ENCODE results near the gene FLYWCH1. TPM values are rescaled to one million over a fixed set of nuclear protein-coding genes. Genes with fewer than 3 reads are reported as not detected.

Gene FLYWCH1
- total and polyA plus RNA-seq, 9 of the 15 experiments (the other 6 are each of a cell fraction or from before 2014, with no cell fraction given), result 0.18 to 33.6 (median 11.3) TPM

DNA sequence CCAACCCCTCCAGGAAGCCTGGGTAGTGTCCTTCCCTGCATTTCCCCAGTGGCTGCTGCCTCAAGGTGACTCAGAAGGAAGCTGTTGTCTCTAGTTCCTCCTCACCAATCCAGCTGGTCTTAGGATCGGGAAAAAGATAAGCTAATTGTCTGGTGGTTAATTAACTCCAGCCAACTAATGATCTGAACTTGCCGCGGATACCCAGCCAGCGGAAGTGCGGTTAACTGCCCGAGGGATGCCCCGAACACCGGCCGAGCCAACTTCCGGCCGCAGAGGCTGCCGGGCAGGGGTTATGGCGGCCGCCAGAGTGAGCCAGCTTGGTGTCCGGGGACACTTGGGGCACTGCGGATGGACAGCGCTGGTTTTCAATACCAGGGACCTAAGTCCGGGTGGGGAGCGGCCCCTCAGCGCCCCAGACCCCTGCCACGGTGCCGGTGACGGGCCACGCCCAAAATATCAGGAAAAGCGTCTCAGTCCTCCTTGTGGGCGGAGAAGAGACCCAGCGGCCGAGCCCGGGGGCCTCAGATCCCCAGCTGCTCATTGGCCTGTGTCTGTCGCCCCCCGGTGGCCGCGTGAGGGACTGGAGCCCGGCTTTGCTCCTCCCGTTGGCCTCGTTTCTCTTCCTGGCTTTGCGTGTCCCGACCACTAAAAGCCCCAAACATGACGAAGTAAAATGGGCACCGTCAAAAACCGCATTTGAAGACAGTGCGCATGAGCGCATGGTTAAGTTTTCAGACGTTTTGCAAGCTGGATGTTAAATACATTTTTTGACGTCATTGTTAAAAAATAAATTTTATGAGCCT lies 43.5 kb upstream of the FLYWCH1 start (continued):
- no peak for TF ChIP-seq SRSF7 (optimal IDR thresholded peaks at IDR 0.05; ENCODE audit: low read depth, low read length)
- peak; percentile 94 for TF ChIP-seq ETV5 (CRISPR knock-in tag; IDR thresholded peaks at IDR 0.05; ENCODE audit: low read depth)
- peak; percentile 55; the same call in 1 of the 2 replicates for TF ChIP-seq PYGO2 (tag; IDR thresholded peaks at IDR 0.05)
- no peak for TF ChIP-seq TFAM (CRISPR knock-in tag; conservative IDR thresholded peaks at IDR 0.05)
- peak; percentile 78 for TF ChIP-seq BCL6 (CRISPR knock-in tag; IDR thresholded peaks at IDR 0.05)
- no peak for TF ChIP-seq PURB (CRISPR knock-in tag; IDR thresholded peaks at IDR 0.05; ENCODE audit: low read depth)
- peak; percentile 88 for TF ChIP-seq PHF20 (IDR thresholded peaks at IDR 0.05; ENCODE audit: partially characterized antibody)
- TF ChIP-seq, protein P1, sequence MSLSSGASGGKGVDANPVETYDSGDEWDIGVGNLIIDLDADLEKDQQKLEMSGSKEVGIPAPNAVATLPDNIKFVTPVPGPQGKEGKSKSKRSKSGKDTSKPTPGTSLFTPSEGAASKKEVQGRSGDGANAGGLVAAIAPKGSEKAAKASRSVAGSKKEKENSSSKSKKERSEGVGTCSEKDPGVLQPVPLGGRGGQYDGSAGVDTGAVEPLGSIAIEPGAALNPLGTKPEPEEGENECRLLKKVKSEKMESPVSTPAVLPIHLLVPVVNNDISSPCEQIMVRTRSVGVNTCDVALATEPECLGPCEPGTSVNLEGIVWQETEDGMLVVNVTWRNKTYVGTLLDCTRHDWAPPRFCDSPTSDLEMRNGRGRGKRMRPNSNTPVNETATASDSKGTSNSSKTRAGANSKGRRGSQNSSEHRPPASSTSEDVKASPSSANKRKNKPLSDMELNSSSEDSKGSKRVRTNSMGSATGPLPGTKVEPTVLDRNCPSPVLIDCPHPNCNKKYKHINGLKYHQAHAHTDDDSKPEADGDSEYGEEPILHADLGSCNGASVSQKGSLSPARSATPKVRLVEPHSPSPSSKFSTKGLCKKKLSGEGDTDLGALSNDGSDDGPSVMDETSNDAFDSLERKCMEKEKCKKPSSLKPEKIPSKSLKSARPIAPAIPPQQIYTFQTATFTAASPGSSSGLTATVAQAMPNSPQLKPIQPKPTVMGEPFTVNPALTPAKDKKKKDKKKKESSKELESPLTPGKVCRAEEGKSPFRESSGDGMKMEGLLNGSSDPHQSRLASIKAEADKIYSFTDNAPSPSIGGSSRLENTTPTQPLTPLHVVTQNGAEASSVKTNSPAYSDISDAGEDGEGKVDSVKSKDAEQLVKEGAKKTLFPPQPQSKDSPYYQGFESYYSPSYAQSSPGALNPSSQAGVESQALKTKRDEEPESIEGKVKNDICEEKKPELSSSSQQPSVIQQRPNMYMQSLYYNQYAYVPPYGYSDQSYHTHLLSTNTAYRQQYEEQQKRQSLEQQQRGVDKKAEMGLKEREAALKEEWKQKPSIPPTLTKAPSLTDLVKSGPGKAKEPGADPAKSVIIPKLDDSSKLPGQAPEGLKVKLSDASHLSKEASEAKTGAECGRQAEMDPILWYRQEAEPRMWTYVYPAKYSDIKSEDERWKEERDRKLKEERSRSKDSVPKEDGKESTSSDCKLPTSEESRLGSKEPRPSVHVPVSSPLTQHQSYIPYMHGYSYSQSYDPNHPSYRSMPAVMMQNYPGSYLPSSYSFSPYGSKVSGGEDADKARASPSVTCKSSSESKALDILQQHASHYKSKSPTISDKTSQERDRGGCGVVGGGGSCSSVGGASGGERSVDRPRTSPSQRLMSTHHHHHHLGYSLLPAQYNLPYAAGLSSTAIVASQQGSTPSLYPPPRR (CRISPR knock-in tag; IDR thresholded peaks at IDR 0.05; ENCODE audit: borderline replicate concordance), result 0 out of 2 replicates have a peak, but pooled peaks have one; percentile 24
- no peak for TF ChIP-seq SAFB (IDR thresholded peaks at IDR 0.05; ENCODE audit: borderline replicate concordance, low read depth, low read length)
- TF ChIP-seq ZNF77 (CRISPR knock-in tag; IDR thresholded peaks at IDR 0.05), result no peak
- 0 out of 2 replicates have a peak, but pooled peaks have one; percentile 25 for TF ChIP-seq CAMTA2 (CRISPR knock-in tag; conservative IDR thresholded peaks at IDR 0.05)
- TF ChIP-seq ADNP (tag; IDR thresholded peaks at IDR 0.05), result peak; percentile 62; the same call in 1 of the 2 replicates
- TF ChIP-seq, protein P2, sequence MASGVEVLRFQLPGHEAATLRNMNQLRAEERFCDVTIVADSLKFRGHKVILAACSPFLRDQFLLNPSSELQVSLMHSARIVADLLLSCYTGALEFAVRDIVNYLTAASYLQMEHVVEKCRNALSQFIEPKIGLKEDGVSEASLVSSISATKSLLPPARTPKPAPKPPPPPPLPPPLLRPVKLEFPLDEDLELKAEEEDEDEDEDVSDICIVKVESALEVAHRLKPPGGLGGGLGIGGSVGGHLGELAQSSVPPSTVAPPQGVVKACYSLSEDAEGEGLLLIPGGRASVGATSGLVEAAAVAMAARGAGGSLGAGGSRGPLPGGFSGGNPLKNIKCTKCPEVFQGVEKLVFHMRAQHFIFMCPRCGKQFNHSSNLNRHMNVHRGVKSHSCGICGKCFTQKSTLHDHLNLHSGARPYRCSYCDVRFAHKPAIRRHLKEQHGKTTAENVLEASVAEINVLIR (CRISPR knock-in tag; IDR thresholded peaks at IDR 0.05), result peak; percentile 44; the same call in 1 of the 2 replicates
- no peak for TF ChIP-seq POLR3A (IDR thresholded peaks at IDR 0.05; ENCODE audit: borderline replicate concordance, extremely low read depth, insufficient read depth, insufficient read length)
- no peak for TF ChIP-seq PRMT5 (CRISPR knock-in tag; IDR thresholded peaks at IDR 0.05)
- TF ChIP-seq MYC (IDR thresholded peaks at IDR 0.05; ENCODE audit: low read depth, low read length), result peak; percentile 68
- TF ChIP-seq MYC (CRISPR knock-in tag; IDR thresholded peaks at IDR 0.05; ENCODE audit: borderline replicate concordance, low read depth), result peak; percentile 78; the same call in 1 of the 2 replicates
- peak; percentile 87; the same call in 1 of the 2 replicates for TF ChIP-seq BACH1 (tag; IDR thresholded peaks at IDR 0.05)

Measured in K562 (cell line).